T-helper 2 cell treated with Interferon-gamma antibody and Interleukin-4, amounts not matched to agents 5 μg/mL and 100 μg/mL, for 36 hours (primary cell): ENCODE measurements around the gene LARP1.
"Not testable (repeated sequence)": the region's sequence is repeated elsewhere in the genome, so short reads cannot be mapped to it uniquely, and the experiment has no call there.

ENCODE experiments used
- DNase-seq: peaks from one replicate; pipeline ENCODE4 v3.0.0; 2021; ENCODE audit warnings: low spot score
- H3K27ac Mint-ChIP-seq: one replicate; pipeline ENCODE4 v1.8.0; 2021; ENCODE audit warnings: mild to moderate bottlenecking, mixed read lengths
- H3K27me3 Mint-ChIP-seq: one replicate; pipeline ENCODE4 v1.8.0; 2021; ENCODE audit warnings: low read depth, mixed read lengths
- H3K36me3 Mint-ChIP-seq: one replicate; pipeline ENCODE4 v1.8.0; 2021; ENCODE audit warnings: low read depth, mixed read lengths
- H3K4me1 Mint-ChIP-seq: one replicate; pipeline ENCODE4 v1.8.0; 2021; ENCODE audit warnings: low read depth, mixed read lengths
- H3K4me3 Mint-ChIP-seq: one replicate; pipeline ENCODE4 v1.8.0; 2022; ENCODE audit warnings: mild to moderate bottlenecking, moderate library complexity, mixed read lengths
- H3K9me3 Mint-ChIP-seq: one replicate; pipeline ENCODE4 v1.8.0; 2021; ENCODE audit warnings: mixed read lengths

The LARP1 gene

DNA sequence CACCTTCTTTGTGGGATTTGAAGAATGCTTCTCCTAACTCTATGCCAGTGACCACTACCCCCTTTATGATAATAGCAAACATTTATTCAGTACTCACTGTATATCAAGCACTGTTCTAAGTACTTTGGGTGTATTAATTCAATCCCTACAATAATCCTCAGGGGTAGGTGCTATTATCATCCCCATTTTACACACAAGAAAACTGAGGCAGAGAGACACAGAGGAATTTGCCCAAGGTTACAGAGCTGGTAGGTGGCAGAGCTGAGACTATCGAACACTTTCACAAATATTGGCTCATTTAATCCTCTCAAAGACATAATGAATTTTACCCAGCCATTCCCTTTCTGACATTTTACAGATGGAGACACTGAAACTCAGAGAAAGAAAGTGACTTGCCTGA, 9.8 kb upstream of the LARP1 start:
- Mint-ChIP-seq H3K4me1 (no peaks in the 10 kb centered on the region), H3K27ac (no peak overlapping the region), H3K27me3 (no peaks in the 10 kb centered on the region), H3K9me3 (no peaks in the 10 kb centered on the region), H3K36me3 (no peaks in the 10 kb centered on the region), H3K4me3 (no peak overlapping the region)
- no peak for DNase-seq

GRCh38 chr5:154749491-154749890, 5.7 kb upstream of the LARP1 start:
- Mint-ChIP-seq H3K9me3 (no peaks in the 10 kb centered on the region), H3K27ac (no peak overlapping the region), H3K4me1 (peaks cover 12% of the 10 kb centered on the region), H3K27me3 (no peaks in the 10 kb centered on the region), H3K36me3 (no peaks in the 10 kb centered on the region), H3K4me3 (no peak overlapping the region)
- no peak for DNase-seq

GRCh38 chr5:154750641-154751040, 4.5 kb upstream of the LARP1 start:
- H3K36me3 Mint-ChIP-seq, H3K9me3 Mint-ChIP-seq, DNase-seq, H3K27ac Mint-ChIP-seq, H3K4me3 Mint-ChIP-seq, H3K27me3 Mint-ChIP-seq: not testable (repeated sequence)
- H3K4me1 Mint-ChIP-seq: peaks cover 12% of the 10 kb centered on the region

- Mint-ChIP-seq H3K27ac (no peak overlapping the region), H3K4me1 (peaks cover 12% of the 10 kb centered on the region), H3K9me3 (no peaks in the 10 kb centered on the region), H3K27me3 (no peaks in the 10 kb centered on the region), H3K36me3 (peaks cover 3% of the 10 kb centered on the region), H3K4me3 (no peak overlapping the region)
- no peak for DNase-seq
Measured at GRCh38 chr5:154751854-154752253, 3.3 kb upstream of the LARP1 start.

- H3K9me3 Mint-ChIP-seq: no peaks in the 10 kb centered on the region
- peak overlapping the region; percentile 97 for H3K27ac Mint-ChIP-seq
- no peak for DNase-seq
- H3K4me3 Mint-ChIP-seq: peak overlapping the region; percentile 90
- no peaks in the 10 kb centered on the region for H3K27me3 Mint-ChIP-seq
- peaks cover 8% of the 10 kb centered on the region for H3K36me3 Mint-ChIP-seq
- peaks cover 23% of the 10 kb centered on the region for H3K4me1 Mint-ChIP-seq
Measured at GRCh38 chr5:154753792-154754191, 1.4 kb upstream of the LARP1 start.

GRCh38 chr5:154754460-154755360, 467 bp upstream of the LARP1 start:
- H3K36me3 Mint-ChIP-seq: peaks cover 8% of the 10 kb centered on the region
- peak; percentile 99 for DNase-seq
- H3K27me3 Mint-ChIP-seq: no peaks in the 10 kb centered on the region
- peak overlapping the region; percentile 97 for H3K27ac Mint-ChIP-seq
- peaks cover 31% of the 10 kb centered on the region for H3K4me1 Mint-ChIP-seq
- no peaks in the 10 kb centered on the region for H3K9me3 Mint-ChIP-seq
- peak overlapping the region; percentile 90 for H3K4me3 Mint-ChIP-seq

DNA sequence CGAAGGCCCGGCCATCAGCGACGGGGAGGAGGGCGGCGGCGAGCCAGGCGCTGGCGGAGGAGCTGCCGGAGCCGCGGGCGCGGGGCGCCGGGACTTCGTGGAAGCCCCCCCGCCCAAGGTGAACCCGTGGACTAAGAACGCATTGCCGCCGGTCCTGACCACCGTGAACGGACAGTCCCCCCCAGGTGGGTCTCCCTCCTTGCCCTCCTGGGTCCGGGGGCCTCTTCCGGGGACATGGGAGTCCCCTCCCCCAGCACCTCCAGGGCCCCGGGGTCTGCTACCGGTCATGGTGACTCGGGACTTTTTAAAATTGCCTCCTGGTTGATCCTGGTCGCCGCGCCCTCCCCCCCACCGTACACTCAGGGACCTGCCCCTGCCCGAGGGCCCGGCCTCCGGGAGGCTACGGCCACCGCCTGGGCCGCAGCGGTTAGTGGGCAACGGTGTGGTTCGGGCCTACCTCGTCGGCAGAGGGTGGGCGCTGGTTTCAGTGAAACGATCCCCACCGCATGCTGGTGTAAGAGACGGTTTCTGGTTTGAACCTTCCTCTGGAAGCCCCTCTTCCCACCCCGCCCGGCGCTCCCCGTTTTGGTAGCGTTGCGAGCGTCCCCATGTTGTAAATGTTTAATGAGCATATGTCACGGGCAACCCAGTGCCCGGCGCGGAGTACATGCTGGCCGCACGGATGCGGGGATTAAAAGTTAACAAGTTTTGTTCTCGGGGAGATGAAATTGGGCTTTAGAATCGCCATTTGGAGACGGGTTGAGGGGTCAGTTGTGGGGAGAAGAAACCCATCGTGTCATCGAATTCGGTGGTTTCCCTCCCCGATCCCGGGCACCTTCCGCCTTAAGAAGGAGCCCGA, 1.1 kb downstream of the LARP1 start:
- peak overlapping the region; percentile 98 for H3K27ac Mint-ChIP-seq
- peaks cover 8% of the 10 kb centered on the region for H3K36me3 Mint-ChIP-seq
- H3K4me1 Mint-ChIP-seq: peaks cover 44% of the 10 kb centered on the region
- no peaks in the 10 kb centered on the region for H3K9me3 Mint-ChIP-seq
- peak; percentile 32 for DNase-seq
- peak overlapping the region; percentile 94 for H3K4me3 Mint-ChIP-seq
- no peaks in the 10 kb centered on the region for H3K27me3 Mint-ChIP-seq

DNA sequence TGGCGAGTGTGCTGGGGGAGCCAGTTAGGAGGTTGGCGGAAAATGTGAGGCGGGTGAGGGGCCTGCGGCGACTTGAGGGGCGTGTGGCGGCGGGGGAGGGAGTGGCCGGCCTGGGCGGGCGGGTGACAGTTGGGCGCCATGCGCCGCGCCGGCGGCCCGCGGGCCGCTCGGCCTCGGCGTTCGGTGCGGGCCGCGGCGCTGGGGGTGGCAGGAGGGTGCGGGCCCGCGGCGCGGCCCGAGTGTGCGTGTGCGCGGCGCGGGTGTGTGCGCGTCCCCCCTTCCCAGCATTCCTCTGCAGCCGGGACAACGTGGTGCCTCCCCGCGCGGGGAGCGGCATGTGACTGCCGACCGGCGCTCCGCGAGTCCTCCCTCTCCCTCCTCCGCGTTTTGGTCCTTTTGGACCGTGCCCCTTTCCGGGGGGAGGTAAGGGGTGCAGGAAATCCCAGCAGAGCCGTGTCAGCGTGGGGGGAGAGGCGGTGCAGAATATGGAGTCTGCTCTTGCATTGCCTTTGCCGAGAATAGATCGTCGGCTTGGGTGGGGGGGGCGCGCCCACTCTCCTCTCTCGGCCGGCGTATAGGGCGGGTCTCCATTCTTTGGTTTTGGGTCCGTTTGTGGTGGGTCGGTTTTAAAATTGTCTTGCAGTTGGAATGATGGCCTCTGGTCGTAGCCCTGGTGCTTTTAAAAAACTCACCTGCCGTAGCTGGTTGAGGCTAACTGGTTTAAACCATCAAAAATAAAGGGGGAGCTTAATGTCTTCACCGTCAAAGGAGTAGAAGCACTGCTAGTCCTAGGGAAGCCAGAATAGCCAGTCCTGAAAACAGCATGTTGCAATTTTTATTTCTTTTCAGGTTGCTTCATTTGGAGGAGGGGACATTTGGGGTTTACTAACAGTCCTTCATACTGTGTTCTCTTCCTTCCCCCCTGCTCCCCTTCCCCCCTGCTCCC, 2.0 kb downstream of the LARP1 start:
- H3K9me3 Mint-ChIP-seq: no peaks in the 10 kb centered on the region
- H3K36me3 Mint-ChIP-seq: peaks cover 13% of the 10 kb centered on the region
- H3K4me3 Mint-ChIP-seq: peak overlapping the region; percentile 94
- peak overlapping the region; percentile 98 for H3K27ac Mint-ChIP-seq
- peak; percentile 47 for DNase-seq
- H3K27me3 Mint-ChIP-seq: no peaks in the 10 kb centered on the region
- H3K4me1 Mint-ChIP-seq: peaks cover 50% of the 10 kb centered on the region

- peak overlapping the region; percentile 76 for H3K27ac Mint-ChIP-seq
- peak overlapping the region; percentile 88 for H3K4me3 Mint-ChIP-seq
- H3K9me3 Mint-ChIP-seq: no peaks in the 10 kb centered on the region
- peak; percentile 55 for DNase-seq
- peaks cover 56% of the 10 kb centered on the region for H3K4me1 Mint-ChIP-seq
- H3K27me3 Mint-ChIP-seq: no peaks in the 10 kb centered on the region
- peaks cover 13% of the 10 kb centered on the region for H3K36me3 Mint-ChIP-seq
Measured at GRCh38 chr5:154757814-154758406, 2.7 kb downstream of the LARP1 start.

GRCh38 chr5:154758493-154758892, 3.3 kb downstream of the LARP1 start:
- peaks cover 13% of the 10 kb centered on the region for H3K36me3 Mint-ChIP-seq
- peak overlapping the region; percentile 88 for H3K4me3 Mint-ChIP-seq
- H3K9me3 Mint-ChIP-seq: no peaks in the 10 kb centered on the region
- H3K27me3 Mint-ChIP-seq: no peaks in the 10 kb centered on the region
- DNase-seq: no peak
- H3K27ac Mint-ChIP-seq: peak overlapping the region; percentile 76
- peaks cover 54% of the 10 kb centered on the region for H3K4me1 Mint-ChIP-seq

- H3K36me3 Mint-ChIP-seq: peaks cover 13% of the 10 kb centered on the region
Measured at GRCh38 chr5:154758977-154759376, 3.8 kb downstream of the LARP1 start.

GRCh38 chr5:154759868-154760267, 4.7 kb downstream of the LARP1 start:
- H3K4me1 Mint-ChIP-seq: peaks cover 45% of the 10 kb centered on the region

More at GRCh38 chr5:154758977-154759376, 3.8 kb downstream of the LARP1 start:
- Mint-ChIP-seq H3K9me3 (no peaks in the 10 kb centered on the region), H3K27ac (peak overlapping the region; percentile 22), H3K4me1 (peaks cover 49% of the 10 kb centered on the region), H3K4me3 (peak overlapping the region; percentile 88), H3K27me3 (no peaks in the 10 kb centered on the region)
- DNase-seq: no peak

More at GRCh38 chr5:154759868-154760267, 4.7 kb downstream of the LARP1 start:
- not testable (repeated sequence) for H3K27ac Mint-ChIP-seq, H3K27me3 Mint-ChIP-seq, H3K9me3 Mint-ChIP-seq, DNase-seq
- Mint-ChIP-seq H3K4me3 (peak overlapping the region; percentile 88), H3K36me3 (peaks cover 14% of the 10 kb centered on the region)
